Loucy (cell line): Measurements from ENCODE around the gene ZNF644.
"Not testable (repeated sequence)": the region's sequence is repeated elsewhere in the genome, so short reads cannot be mapped to it uniquely, and the experiment has no call there.

Source experiments
- H2AFZ ChIP-seq: fragments of 200-600 bp; sonication (generic); 2 replicates; pipeline ENCODE4 v1.6.0; 2016; ENCODE audit warnings: antibody characterized with exemption, mild to moderate bottlenecking, low read length, moderate library complexity
- H3F3A ChIP-seq: fragments of 200-600 bp; 2 replicates; pipeline ENCODE4 v1.6.0; 2016; ENCODE audit warnings: antibody characterized with exemption, low read depth, mild to moderate bottlenecking
- H3K27me3 ChIP-seq: fragments of 200-600 bp; sonication (generic); 2 replicates; pipeline ENCODE4 v1.6.1; 2014; ENCODE audit warnings: low read length, mild to moderate bottlenecking; ENCODE audit not compliant: insufficient read depth, poor library complexity, severe bottlenecking
- H3K36me3 ChIP-seq: fragments of 200-600 bp; sonication (generic); 2 replicates; pipeline ENCODE4 v1.6.1; 2016; ENCODE audit warnings: low read length; ENCODE audit not compliant: insufficient read depth
- H3K4me1 ChIP-seq: fragments of 200-600 bp; sonication (generic); 2 replicates; pipeline ENCODE4 v1.5.1; 2014; ENCODE audit warnings: low read length, mild to moderate bottlenecking; ENCODE audit not compliant: insufficient read depth, poor library complexity, severe bottlenecking
- H3K4me2 ChIP-seq: fragments of 200-600 bp; sonication (generic); 2 replicates; pipeline ENCODE4 v1.6.0; 2014; ENCODE audit warnings: antibody characterized with exemption, low read length, low read depth, mild to moderate bottlenecking; ENCODE audit not compliant: poor library complexity, severe bottlenecking
- H3K4me3 ChIP-seq: fragments of 200-600 bp; sonication (generic); 2 replicates; pipeline ENCODE4 v1.5.1; 2014; ENCODE audit warnings: low read length, mild to moderate bottlenecking, mixed read lengths; ENCODE audit not compliant: poor library complexity, severe bottlenecking
- H3K79me2 ChIP-seq: fragments of 200-600 bp; sonication (generic); 2 replicates; pipeline ENCODE4 v1.6.1; 2014; ENCODE audit warnings: low read length; ENCODE audit not compliant: insufficient read depth
- H3K9ac ChIP-seq: fragments of 200-600 bp; sonication (generic); 2 replicates; pipeline ENCODE4 v1.6.0; 2014; ENCODE audit warnings: mild to moderate bottlenecking, low read depth, low read length, moderate library complexity; ENCODE audit not compliant: poor library complexity, severe bottlenecking
- H3K9me2 ChIP-seq: fragments of 200-600 bp; sonication (generic); replicated peaks from 2 replicates; pipeline ENCODE4 v1.6.1; 2016; ENCODE audit warnings: low read depth, low read length, mixed read lengths
- H3K9me3 ChIP-seq: fragments of 200-600 bp; sonication (generic); 2 replicates; pipeline ENCODE4 v1.6.1; 2014; ENCODE audit warnings: mild to moderate bottlenecking, antibody characterized with exemption, low read length, low read depth; ENCODE audit not compliant: insufficient read depth
- H4K20me1 ChIP-seq: fragments of 200-600 bp; sonication (generic); 2 replicates; pipeline ENCODE4 v1.6.0; 2014; ENCODE audit warnings: antibody characterized with exemption, low read length, mild to moderate bottlenecking; ENCODE audit not compliant: insufficient read depth, poor library complexity, severe bottlenecking
- EZH2phosphoT487 ChIP-seq: fragments of 200-600 bp; IDR thresholded peaks from 2 replicates; pipeline ENCODE4 v1.6.1; 2018; ENCODE audit warnings: antibody characterized with exemption, mild to moderate bottlenecking, moderate library complexity, borderline replicate concordance
- TF ChIP-seq, protein P1 (sequence below): fragments of 200-600 bp; sonication (generic); conservative IDR thresholded peaks from 2 replicates; pipeline ENCODE4 v1.5.1; 2014; ENCODE audit warnings: mild to moderate bottlenecking, antibody characterized with exemption, low read length

Gene ZNF644

DNA sequence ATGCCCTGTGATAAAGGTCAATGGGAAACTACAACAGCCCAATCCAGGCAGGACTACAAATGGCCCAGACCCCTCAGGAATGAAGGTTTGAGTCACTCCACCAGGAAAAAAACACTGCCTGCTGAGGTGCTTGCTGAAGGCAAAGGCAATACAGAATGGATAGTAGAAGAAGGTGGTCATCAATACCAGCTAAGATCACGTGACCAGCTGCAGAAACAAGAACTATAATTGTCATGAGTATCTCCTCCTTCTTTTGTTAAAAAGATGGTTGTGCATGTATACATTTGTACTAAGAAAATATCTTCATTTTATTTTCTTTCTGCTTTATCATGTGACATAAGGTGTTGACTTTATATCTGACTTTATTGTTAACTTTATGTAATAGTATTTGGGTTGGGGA lies 23.4 kb upstream of the ZNF644 start:
- no peak for TF ChIP-seq EZH2phosphoT487
- TF ChIP-seq, protein P1, sequence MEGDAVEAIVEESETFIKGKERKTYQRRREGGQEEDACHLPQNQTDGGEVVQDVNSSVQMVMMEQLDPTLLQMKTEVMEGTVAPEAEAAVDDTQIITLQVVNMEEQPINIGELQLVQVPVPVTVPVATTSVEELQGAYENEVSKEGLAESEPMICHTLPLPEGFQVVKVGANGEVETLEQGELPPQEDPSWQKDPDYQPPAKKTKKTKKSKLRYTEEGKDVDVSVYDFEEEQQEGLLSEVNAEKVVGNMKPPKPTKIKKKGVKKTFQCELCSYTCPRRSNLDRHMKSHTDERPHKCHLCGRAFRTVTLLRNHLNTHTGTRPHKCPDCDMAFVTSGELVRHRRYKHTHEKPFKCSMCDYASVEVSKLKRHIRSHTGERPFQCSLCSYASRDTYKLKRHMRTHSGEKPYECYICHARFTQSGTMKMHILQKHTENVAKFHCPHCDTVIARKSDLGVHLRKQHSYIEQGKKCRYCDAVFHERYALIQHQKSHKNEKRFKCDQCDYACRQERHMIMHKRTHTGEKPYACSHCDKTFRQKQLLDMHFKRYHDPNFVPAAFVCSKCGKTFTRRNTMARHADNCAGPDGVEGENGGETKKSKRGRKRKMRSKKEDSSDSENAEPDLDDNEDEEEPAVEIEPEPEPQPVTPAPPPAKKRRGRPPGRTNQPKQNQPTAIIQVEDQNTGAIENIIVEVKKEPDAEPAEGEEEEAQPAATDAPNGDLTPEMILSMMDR = no peak
- Histone ChIP-seq H3K79me2 (no peaks in the 10 kb centered on the region), H3K4me3 (no peak overlapping the region), H3F3A (no peaks in the 10 kb centered on the region), H3K9me2 (no peaks in the 10 kb centered on the region), H2AFZ (no peak overlapping the region), H3K4me1 (no peaks in the 10 kb centered on the region), H3K36me3 (no peaks in the 10 kb centered on the region), H3K27me3 (no peaks in the 10 kb centered on the region), H3K9ac (no peak overlapping the region), H3K9me3 (no peaks in the 10 kb centered on the region), H4K20me1 (no peaks in the 10 kb centered on the region), H3K4me2 (no peak overlapping the region)

DNA sequence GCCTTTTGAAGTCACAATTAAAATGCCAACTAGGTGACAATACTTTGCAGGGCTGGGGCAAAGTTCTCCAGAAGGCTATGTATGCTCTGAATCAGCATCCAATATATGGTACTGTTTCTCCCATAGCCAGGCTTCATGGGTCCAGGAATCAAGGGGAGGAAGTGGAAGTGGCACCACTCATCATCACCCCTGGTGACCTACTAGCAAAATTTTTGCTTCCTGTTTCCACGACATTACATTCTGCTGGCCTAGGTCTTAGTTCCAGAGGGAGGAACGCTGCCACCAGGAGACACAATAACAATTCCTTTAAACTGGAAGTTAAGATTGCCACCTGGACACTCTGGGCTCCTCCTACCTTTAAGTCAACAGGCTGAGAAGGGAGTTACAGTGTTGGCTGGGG lies 22.9 kb upstream of the ZNF644 start:
- H2AFZ ChIP-seq, H3K4me2 ChIP-seq, H3K4me1 ChIP-seq, H3K4me3 ChIP-seq, H3K9me2 ChIP-seq, H3K9me3 ChIP-seq, H3F3A ChIP-seq, H3K9ac ChIP-seq, H3K27me3 ChIP-seq, H4K20me1 ChIP-seq, H3K79me2 ChIP-seq, H3K36me3 ChIP-seq: not testable (repeated sequence)

DNA sequence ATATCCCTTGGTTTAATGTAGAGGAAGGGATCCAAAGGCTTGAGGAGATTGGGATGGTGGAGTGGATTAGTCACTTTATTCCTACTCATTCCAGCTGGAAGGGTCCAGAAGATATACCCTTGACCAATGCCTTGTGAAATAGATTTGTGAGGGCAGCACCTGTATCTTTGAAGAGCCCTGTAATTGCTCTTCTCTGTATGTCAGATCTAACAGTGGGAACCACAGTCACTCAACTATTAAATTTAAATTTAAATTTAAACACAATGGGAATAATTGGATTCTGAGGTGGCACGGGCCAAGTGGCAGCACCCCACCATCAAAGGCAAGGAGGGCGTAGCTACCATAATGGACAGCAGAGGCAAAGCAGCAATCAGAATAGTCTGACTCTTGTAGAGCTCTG lies 20.5 kb upstream of the ZNF644 start:
- H3K79me2 ChIP-seq, H3K4me2 ChIP-seq, H3K27me3 ChIP-seq, H3K9me3 ChIP-seq, H4K20me1 ChIP-seq, H3K4me3 ChIP-seq, H3K9ac ChIP-seq, H2AFZ ChIP-seq, H3F3A ChIP-seq, H3K36me3 ChIP-seq, H3K4me1 ChIP-seq, H3K9me2 ChIP-seq: not testable (repeated sequence)

DNA sequence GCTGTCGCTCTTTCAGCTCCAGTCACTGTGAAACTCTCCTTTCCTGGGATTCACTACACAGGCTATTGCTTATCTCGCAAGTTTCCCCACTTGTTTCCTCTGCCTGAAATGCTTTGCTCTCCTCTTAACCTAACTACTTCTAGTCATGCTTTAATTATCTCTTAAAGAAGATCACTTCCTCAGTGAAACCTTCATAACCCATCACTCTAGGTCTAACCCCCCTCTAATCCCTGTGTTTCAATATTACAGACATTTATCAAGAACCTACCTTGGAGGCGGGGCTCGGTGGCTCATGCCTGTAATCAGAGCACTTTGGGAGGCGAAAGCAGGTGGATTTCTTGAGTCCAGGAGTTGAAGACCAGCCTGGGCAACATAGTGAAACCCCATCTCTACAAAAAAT lies 16.7 kb upstream of the ZNF644 start:
- Histone ChIP-seq H3K36me3 (no peaks in the 10 kb centered on the region), H3K27me3 (no peaks in the 10 kb centered on the region), H2AFZ (no peak overlapping the region), H3K4me3 (no peak overlapping the region), H3F3A (no peaks in the 10 kb centered on the region), H3K79me2 (no peaks in the 10 kb centered on the region), H3K9me3 (no peaks in the 10 kb centered on the region), H3K4me1 (no peaks in the 10 kb centered on the region), H3K4me2 (no peak overlapping the region), H3K9ac (no peak overlapping the region), H3K9me2 (no peaks in the 10 kb centered on the region), H4K20me1 (no peaks in the 10 kb centered on the region)
- TF ChIP-seq, protein P1 = no peak
- no peak for TF ChIP-seq EZH2phosphoT487
